Measurements from ENCODE around the gene DOCK4.

- TF ChIP-seq CTCF (IDR thresholded peaks at IDR 0.05): peak; percentile 52 to 57 (median 54)
- TF ChIP-seq POLR2A (IDR thresholded peaks at IDR 0.05): no peak
Observed at GRCh38 chr7:111741811-111742240, 464.4 kb downstream of the DOCK4 start.

Data from testis (tissue), 2 donors.